Sigmoid colon (tissue), 7 donors: ENCODE measurements around the gene TSC2. TPM values are rescaled to one million over a fixed set of nuclear protein-coding genes. Genes with fewer than 3 reads are reported as not detected.

Source experiments
- DNase-seq: peaks from one replicate; pipeline ENCODE4 v3.0.0-alpha.2; 2019
- H3K27ac ChIP-seq, 4 donors: fragments of 200-600 bp; sonication (generic); one replicate each; pipeline ENCODE4 v1.5.1; 2016 to 2019; ENCODE audit warnings: mild to moderate bottlenecking in 1 of 4
- H3K27me3 ChIP-seq, 3 donors: fragments of 200-600 bp; sonication (generic); one replicate each; pipeline ENCODE4 v1.5.1; 2019; ENCODE audit warnings: mild to moderate bottlenecking in 1 of 3
- H3K36me3 ChIP-seq, 4 donors: fragments of 200-600 bp; sonication (generic); one replicate each; pipeline ENCODE4 v1.5.1; 2016 to 2019
- H3K4me1 ChIP-seq, 4 donors: fragments of 200-600 bp; sonication (generic); one replicate each; pipeline ENCODE4 v1.5.1; 2017 to 2019
- H3K4me3 ChIP-seq, 4 donors: fragments of 200-600 bp; sonication (generic); one replicate each; pipeline ENCODE4 v1.5.1; 2017 to 2019; ENCODE audit warnings: mild to moderate bottlenecking in 2 of 4, moderate library complexity in 1 of 4
- H3K9me3 ChIP-seq, 4 donors: fragments of 200-600 bp in 3 of 4; sonication (generic) in 3 of 4; one replicate each; pipeline versions ENCODE4 v1.5.1 to v1.6.1; 2013 to 2019
- CTCF ChIP-seq, 4 experiments: fragments of 450-650 bp in 3 of 4; fragments of 200-600 bp in 1 of 4; IDR thresholded peaks; one replicate each; pipeline ENCODE4 v1.5.1; 2016 to 2019; ENCODE audit warnings: antibody characterized with exemption in 4 of 4, mild to moderate bottlenecking in 3 of 4, moderate library complexity in 2 of 4
- EP300 ChIP-seq, 4 donors: sonication (generic); formaldehyde crosslinking; IDR thresholded peaks; one replicate each; pipeline ENCODE4 v1.6.1; 2017; ENCODE audit warnings: antibody characterized with exemption in 4 of 4
- POLR2A ChIP-seq, 2 donors: fragments of 450-650 bp; IDR thresholded peaks; one replicate each; pipeline ENCODE4 v1.6.1; 2016; ENCODE audit warnings: antibody characterized with exemption in 2 of 2, mild to moderate bottlenecking in 2 of 2, moderate library complexity in 2 of 2
- POLR2AphosphoS5 ChIP-seq, 4 donors: sonication (generic); formaldehyde crosslinking; IDR thresholded peaks; one replicate each; pipeline ENCODE4 v1.6.1; 2017; ENCODE audit warnings: antibody characterized with exemption in 4 of 4
- WGBS, 2 donors: extraction: QIAGEN DNeasy Blood & Tissue Kit; methylation state at CpG; one replicate each; pipeline ENCODE4 v1.1.7; 2013; 5-methylcytosine and 5-hydroxymethylcytosine counted together
- intact Hi-C: fragments of 100-400 bp; cut with DNase I; formaldehyde crosslinking; loops from one replicate; pipeline ENCODE4 v1.15.1; 2023
- polyA plus RNA-seq, 3 donors: library from polyadenylated mRNA; stranded (reverse); fragments of 200-250 nt; gene quantifications; one replicate each; pipeline ENCODE4 v1.2.3, GENCODE V29; 2013
- total RNA-seq, 4 donors: library from RNA; depleted of rRNA; stranded (reverse); fragments of >200 nt; gene quantifications; one replicate each; pipeline ENCODE4 v1.1.0, GENCODE V29; 2016
- donor health status: healthy with polysubstance abuse.
- donor health status: Bipolar disorder and iron deficiency.
- donor health status: healthy.

The TSC2 gene
- total and polyA plus RNA-seq, 7 donors = 16.9 to 80.9 (median 34.6) TPM

GRCh38 chr16:2084895-2085625, 37.3 kb downstream of the TSC2 start:
- no peak for DNase-seq
- H3K9me3 ChIP-seq = no peaks in the 10 kb centered on the region
- H3K4me1 ChIP-seq = peaks cover 0 to 27% (median 22%) of the 10 kb centered on the region in 4 donors
- peak overlapping the region in 3 of 4 donors; percentile 18 to 37 (median 26) for H3K27ac ChIP-seq
- intact Hi-C loops = no loop called here
- no peak overlapping the region for H3K4me3 ChIP-seq
- H3K36me3 ChIP-seq = peaks cover 11 to 81% (median 36%) of the 10 kb centered on the region in 4 donors
- H3K27me3 ChIP-seq = no peaks in the 10 kb centered on the region
- TF ChIP-seq POLR2A (IDR thresholded peaks at IDR 0.05) (no peak), POLR2AphosphoS5 (IDR thresholded peaks at IDR 0.05) (peak in 1 of 4 donors; percentile 12)
- 93 to 94% methylated on average over 29 of the region's 29 CpGs for WGBS, 2 donors

GRCh38 chr16:2085669-2086068, 37.9 kb downstream of the TSC2 start:
- H3K36me3 ChIP-seq = peaks cover 16 to 82% (median 40%) of the 10 kb centered on the region in 4 donors
- no peak for TF ChIP-seq CTCF (IDR thresholded peaks at IDR 0.05)
- TF ChIP-seq EP300 (IDR thresholded peaks at IDR 0.05) = no peak
- no peak for TF ChIP-seq POLR2AphosphoS5 (IDR thresholded peaks at IDR 0.05)
- no peak for TF ChIP-seq POLR2A (IDR thresholded peaks at IDR 0.05)
- H3K27me3 ChIP-seq = no peaks in the 10 kb centered on the region
- H3K9me3 ChIP-seq = no peaks in the 10 kb centered on the region
- peak overlapping the region in 3 of 4 donors; percentile 18 to 37 (median 26) for H3K27ac ChIP-seq
- peaks cover 0 to 27% (median 22%) of the 10 kb centered on the region in 4 donors for H3K4me1 ChIP-seq
- H3K4me3 ChIP-seq = no peak overlapping the region
- no peak for DNase-seq
- intact Hi-C loops = no loop called here
- 74 to 78% methylated on average over 14 of the region's 14 CpGs for WGBS, 2 donors

GRCh38 chr16:2086106-2086742, 38.4 kb downstream of the TSC2 start:
- H3K36me3 ChIP-seq = peaks cover 18 to 84% (median 42%) of the 10 kb centered on the region in 4 donors
- WGBS, 2 donors = 93 to 95% methylated on average over 27 of the region's 27 CpGs

GRCh38 chr16:2086812-2087747, 39.3 kb downstream of the TSC2 start:
- Histone ChIP-seq H3K27me3 (no peaks in the 10 kb centered on the region), H3K9me3 (no peaks in the 10 kb centered on the region), H3K4me3 (no peak overlapping the region), H3K36me3 (peaks cover 23 to 84% (median 41%) of the 10 kb centered on the region in 4 donors), H3K27ac (peak overlapping the region in 3 of 4 donors; percentile 3 to 26 (median 18)), H3K4me1 (peaks cover 0 to 29% (median 27%) of the 10 kb centered on the region in 4 donors)
- TF ChIP-seq POLR2A (IDR thresholded peaks at IDR 0.05) (no peak), POLR2AphosphoS5 (IDR thresholded peaks at IDR 0.05) (peak in 1 of 4 donors; percentile 44), EP300 (IDR thresholded peaks at IDR 0.05) (no peak)
- intact Hi-C loops = no loop called here
- 89 to 92% methylated on average over 30 of the region's 30 CpGs for WGBS, 2 donors
- DNase-seq = no peak

More at GRCh38 chr16:2086106-2086742, 38.4 kb downstream of the TSC2 start:
- H3K9me3 ChIP-seq = no peaks in the 10 kb centered on the region
- DNase-seq = no peak
- H3K4me3 ChIP-seq = no peak overlapping the region
- H3K4me1 ChIP-seq = peaks cover 0 to 27% (median 22%) of the 10 kb centered on the region in 4 donors
- intact Hi-C loops = no loop called here
- peak overlapping the region in 3 of 4 donors; percentile 18 to 37 (median 26) for H3K27ac ChIP-seq
- TF ChIP-seq POLR2AphosphoS5 (IDR thresholded peaks at IDR 0.05) = peak in 1 of 4 donors; percentile 26
- TF ChIP-seq CTCF (IDR thresholded peaks at IDR 0.05) = no peak
- no peaks in the 10 kb centered on the region for H3K27me3 ChIP-seq

GRCh38 chr16:2087748-2088631, 40.2 kb downstream of the TSC2 start:
- no peak for DNase-seq
- no peaks in the 10 kb centered on the region for H3K9me3 ChIP-seq
- intact Hi-C loops = no loop called here
- H3K27ac ChIP-seq = no peak overlapping the region
- peaks cover 29 to 88% (median 47%) of the 10 kb centered on the region in 4 donors for H3K36me3 ChIP-seq
- H3K27me3 ChIP-seq = no peaks in the 10 kb centered on the region
- WGBS, 2 donors = 81 to 92% methylated on average over 41 of the region's 41 CpGs
- H3K4me1 ChIP-seq = peaks cover 0 to 29% (median 28%) of the 10 kb centered on the region in 4 donors
- TF ChIP-seq EP300 (IDR thresholded peaks at IDR 0.05) = no peak
- peak in 1 of 4 donors; percentile 20 for TF ChIP-seq POLR2AphosphoS5 (IDR thresholded peaks at IDR 0.05)
- H3K4me3 ChIP-seq = no peak overlapping the region
